ENCODE measurements around the gene SCYGR2. TPM values are rescaled to one million over a fixed set of nuclear protein-coding genes. Genes with fewer than 3 reads are reported as not detected.
A peak's percentile ranks its signal among the peaks of the same experiment; 100 is the strongest.

SCYGR2 gene
- total RNA-seq, 1 experiment from 2014 or later, result not detected

DNA sequence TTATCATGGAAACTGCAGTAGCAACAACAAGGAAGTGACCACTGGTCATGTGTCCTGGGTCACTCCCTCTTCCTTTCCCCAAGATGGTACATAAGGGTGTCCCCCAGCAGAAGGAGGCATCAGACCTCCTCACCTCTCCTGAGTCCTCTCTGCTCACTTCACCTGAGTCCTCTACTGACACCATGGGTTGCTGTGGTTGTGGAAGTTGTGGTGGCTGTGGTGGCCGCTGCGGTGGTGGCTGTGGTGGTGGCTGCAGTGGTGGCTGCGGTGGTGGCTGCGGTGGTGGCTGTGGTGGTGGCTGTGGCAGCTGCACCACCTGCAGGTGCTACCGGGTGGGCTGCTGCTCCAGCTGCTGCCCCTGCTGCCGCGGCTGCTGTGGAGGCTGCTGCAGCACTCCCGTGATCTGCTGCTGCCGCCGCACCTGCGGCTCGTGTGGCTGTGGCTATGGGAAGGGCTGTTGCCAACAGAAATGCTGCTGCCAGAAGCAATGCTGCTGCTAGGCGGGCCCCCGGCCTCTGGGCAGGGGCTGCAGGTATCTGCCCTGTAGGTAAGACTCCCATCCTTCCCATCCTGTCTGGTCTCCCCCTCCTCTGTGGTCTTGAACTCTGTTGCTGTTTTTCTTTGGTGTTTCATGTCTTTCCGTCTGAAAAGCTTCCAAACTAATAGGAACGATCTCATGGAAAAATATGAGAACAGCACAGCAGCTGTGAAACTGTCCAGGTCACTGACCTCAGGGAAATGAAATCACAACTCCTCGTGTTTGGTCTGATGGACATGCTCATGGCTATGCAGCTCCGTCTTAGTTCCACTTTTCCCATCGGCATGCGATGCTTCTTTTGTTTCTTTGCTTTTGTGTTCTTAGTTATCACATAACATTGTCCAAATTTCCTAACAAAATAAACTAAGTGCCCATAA lies 18.9 kb downstream of the SCYGR2 start, which contains the start of gene SCYGR4:
Gene SCYGR4 (plus strand): TSS at position 183 of the 915 bp plus-strand sequence. CDS start 0 bp downstream, at position 183.
- no peaks in the 10 kb centered on the region for H4K20me1 ChIP-seq (ENCODE audit: control insufficient read depth, insufficient read depth, insufficient read length)
- TF ChIP-seq, protein P1, sequence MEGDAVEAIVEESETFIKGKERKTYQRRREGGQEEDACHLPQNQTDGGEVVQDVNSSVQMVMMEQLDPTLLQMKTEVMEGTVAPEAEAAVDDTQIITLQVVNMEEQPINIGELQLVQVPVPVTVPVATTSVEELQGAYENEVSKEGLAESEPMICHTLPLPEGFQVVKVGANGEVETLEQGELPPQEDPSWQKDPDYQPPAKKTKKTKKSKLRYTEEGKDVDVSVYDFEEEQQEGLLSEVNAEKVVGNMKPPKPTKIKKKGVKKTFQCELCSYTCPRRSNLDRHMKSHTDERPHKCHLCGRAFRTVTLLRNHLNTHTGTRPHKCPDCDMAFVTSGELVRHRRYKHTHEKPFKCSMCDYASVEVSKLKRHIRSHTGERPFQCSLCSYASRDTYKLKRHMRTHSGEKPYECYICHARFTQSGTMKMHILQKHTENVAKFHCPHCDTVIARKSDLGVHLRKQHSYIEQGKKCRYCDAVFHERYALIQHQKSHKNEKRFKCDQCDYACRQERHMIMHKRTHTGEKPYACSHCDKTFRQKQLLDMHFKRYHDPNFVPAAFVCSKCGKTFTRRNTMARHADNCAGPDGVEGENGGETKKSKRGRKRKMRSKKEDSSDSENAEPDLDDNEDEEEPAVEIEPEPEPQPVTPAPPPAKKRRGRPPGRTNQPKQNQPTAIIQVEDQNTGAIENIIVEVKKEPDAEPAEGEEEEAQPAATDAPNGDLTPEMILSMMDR (conservative IDR thresholded peaks at IDR 0.05), result no peak
- no peaks in the 10 kb centered on the region for H3K23me2 ChIP-seq (ENCODE audit: insufficient read length, low read depth, low read length, poor library complexity, severe bottlenecking)
- Mint-ChIP-seq H3K27me3 (ENCODE audit: low read depth) (peaks cover 8% of the 10 kb centered on the region), H3K4me1 (peaks cover 22 to 23% of the 10 kb centered on the region in 2 experiments), H3K36me3 (ENCODE audit: insufficient read depth in 1 of 3, low read depth in 3 of 3) (no peaks in the 10 kb centered on the region), H3K4me3 (no peak within 1 kb of the TSS), H3K9me3 (no peaks in the 10 kb centered on the region), H3K27ac (0 out of 7 replicates have a peak within 1 kb of the TSS, but pooled peaks of 1 of the 3 experiments have one; percentile 0)
- H2BK12ac ChIP-seq (ENCODE audit: insufficient read length, low read depth, low read length), result no peak within 1 kb of the TSS
- peak within 1 kb of the TSS; percentile 17 for H3K4me2 ChIP-seq (ENCODE audit: insufficient read depth, insufficient read length, low read length)
- no peak within 1 kb of the TSS for H4K5ac ChIP-seq (ENCODE audit: insufficient read length, low read depth, low read length)
- H3K9ac ChIP-seq (ENCODE audit: extremely low read depth, insufficient read length, low read length), result no peak within 1 kb of the TSS
- no peak within 1 kb of the TSS for H3K56ac ChIP-seq (ENCODE audit: insufficient read length, low read depth, low read length)
- no peak within 1 kb of the TSS for H3K4ac ChIP-seq (ENCODE audit: low read depth, low read length)
- no peak within 1 kb of the TSS for H3K23ac ChIP-seq (ENCODE audit: insufficient read length, low read depth, low read length)
- no peak within 1 kb of the TSS for H2BK5ac ChIP-seq (ENCODE audit: insufficient read length, low read length)
- no peak within 1 kb of the TSS for H4K91ac ChIP-seq (ENCODE audit: insufficient read length, low read depth, low read length)
- H3K9me3 ChIP-seq (ENCODE audit: control insufficient read depth, low read depth, low read length), result no peaks in the 10 kb centered on the region
- H2AK5ac ChIP-seq (ENCODE audit: insufficient read length, low read length), result no peak within 1 kb of the TSS
- H2BK20ac ChIP-seq (ENCODE audit: low read depth, low read length, poor library complexity, severe bottlenecking), result no peak within 1 kb of the TSS
- H3K27me3 ChIP-seq (ENCODE audit: insufficient read depth, low read length), result no peaks in the 10 kb centered on the region; the same call in 1 of the 2 replicates
- 0 out of 2 replicates have a peak, but pooled peaks cover 5% of the 10 kb centered on the region for H3K4me1 ChIP-seq (ENCODE audit: insufficient read depth, low read length)
- no peak for DNase-seq
- no peak within 1 kb of the TSS for H3K18ac ChIP-seq (ENCODE audit: insufficient read length, low read depth, low read length)
- H3K27ac ChIP-seq (ENCODE audit: insufficient read length, low read depth, low read length), result no peak within 1 kb of the TSS
- no CpG with 5 or more reads among the region's 20 CpGs for WGBS (ENCODE audit: extremely low coverage, insufficient read length, low lambda C conversion rate)
- H3K14ac ChIP-seq (ENCODE audit: insufficient read depth, low read length), result no peak within 1 kb of the TSS
- H2AFZ ChIP-seq (ENCODE audit: low read length), result no peak within 1 kb of the TSS
- H3K79me2 ChIP-seq (ENCODE audit: insufficient read depth, low read length), result no peaks in the 10 kb centered on the region
- H2BK120ac ChIP-seq (ENCODE audit: low read depth, low read length, poor library complexity, severe bottlenecking), result no peak within 1 kb of the TSS
- H3K79me1 ChIP-seq (ENCODE audit: insufficient read depth, low read depth, low read length, poor library complexity, severe bottlenecking), result no peaks in the 10 kb centered on the region
- no peak within 1 kb of the TSS for H4K8ac ChIP-seq (replicated peaks; ENCODE audit: insufficient read length, low read depth, low read length)
- no peak within 1 kb of the TSS for H3T11ph ChIP-seq (ENCODE audit: low read length)
- no peak within 1 kb of the TSS for H2BK15ac ChIP-seq (ENCODE audit: low read depth, low read length)

Measured in H9 (cell line).